Measurements from ENCODE around the gene LGMN.

DNA sequence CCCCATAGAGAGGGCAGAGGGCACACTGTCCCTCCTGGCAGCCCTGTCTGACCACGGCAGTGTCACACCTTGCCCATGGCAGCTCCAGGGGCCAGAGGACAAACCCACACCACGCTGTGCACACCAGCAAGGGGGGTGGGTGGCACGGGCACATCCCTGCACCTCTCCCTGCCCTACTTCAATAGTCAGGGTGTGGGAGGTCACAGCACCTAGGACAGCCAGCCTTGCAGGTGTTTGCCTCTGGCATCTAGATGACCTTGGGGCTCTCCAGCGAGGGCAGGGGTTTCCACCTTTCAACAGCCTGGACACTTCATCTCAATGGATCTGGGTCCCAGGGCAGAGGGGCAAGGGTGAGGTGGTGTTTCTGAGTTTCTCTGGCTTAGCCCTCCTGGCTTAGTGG lies 69.2 kb downstream of the LGMN start:
- TF ChIP-seq, protein P1, sequence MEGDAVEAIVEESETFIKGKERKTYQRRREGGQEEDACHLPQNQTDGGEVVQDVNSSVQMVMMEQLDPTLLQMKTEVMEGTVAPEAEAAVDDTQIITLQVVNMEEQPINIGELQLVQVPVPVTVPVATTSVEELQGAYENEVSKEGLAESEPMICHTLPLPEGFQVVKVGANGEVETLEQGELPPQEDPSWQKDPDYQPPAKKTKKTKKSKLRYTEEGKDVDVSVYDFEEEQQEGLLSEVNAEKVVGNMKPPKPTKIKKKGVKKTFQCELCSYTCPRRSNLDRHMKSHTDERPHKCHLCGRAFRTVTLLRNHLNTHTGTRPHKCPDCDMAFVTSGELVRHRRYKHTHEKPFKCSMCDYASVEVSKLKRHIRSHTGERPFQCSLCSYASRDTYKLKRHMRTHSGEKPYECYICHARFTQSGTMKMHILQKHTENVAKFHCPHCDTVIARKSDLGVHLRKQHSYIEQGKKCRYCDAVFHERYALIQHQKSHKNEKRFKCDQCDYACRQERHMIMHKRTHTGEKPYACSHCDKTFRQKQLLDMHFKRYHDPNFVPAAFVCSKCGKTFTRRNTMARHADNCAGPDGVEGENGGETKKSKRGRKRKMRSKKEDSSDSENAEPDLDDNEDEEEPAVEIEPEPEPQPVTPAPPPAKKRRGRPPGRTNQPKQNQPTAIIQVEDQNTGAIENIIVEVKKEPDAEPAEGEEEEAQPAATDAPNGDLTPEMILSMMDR (IDR thresholded peaks at IDR 0.05), result no peak
- TF ChIP-seq POLR2A (IDR thresholded peaks at IDR 0.05), result no peak
